ELR (cell line): Measurements from ENCODE around the gene DDX39A.

ENCODE experiments used
- DNase-seq: peaks from one replicate; pipeline ENCODE4 v3.0.0-alpha.2; 2015; ENCODE audit warnings: low read depth

Gene DDX39A

DNA sequence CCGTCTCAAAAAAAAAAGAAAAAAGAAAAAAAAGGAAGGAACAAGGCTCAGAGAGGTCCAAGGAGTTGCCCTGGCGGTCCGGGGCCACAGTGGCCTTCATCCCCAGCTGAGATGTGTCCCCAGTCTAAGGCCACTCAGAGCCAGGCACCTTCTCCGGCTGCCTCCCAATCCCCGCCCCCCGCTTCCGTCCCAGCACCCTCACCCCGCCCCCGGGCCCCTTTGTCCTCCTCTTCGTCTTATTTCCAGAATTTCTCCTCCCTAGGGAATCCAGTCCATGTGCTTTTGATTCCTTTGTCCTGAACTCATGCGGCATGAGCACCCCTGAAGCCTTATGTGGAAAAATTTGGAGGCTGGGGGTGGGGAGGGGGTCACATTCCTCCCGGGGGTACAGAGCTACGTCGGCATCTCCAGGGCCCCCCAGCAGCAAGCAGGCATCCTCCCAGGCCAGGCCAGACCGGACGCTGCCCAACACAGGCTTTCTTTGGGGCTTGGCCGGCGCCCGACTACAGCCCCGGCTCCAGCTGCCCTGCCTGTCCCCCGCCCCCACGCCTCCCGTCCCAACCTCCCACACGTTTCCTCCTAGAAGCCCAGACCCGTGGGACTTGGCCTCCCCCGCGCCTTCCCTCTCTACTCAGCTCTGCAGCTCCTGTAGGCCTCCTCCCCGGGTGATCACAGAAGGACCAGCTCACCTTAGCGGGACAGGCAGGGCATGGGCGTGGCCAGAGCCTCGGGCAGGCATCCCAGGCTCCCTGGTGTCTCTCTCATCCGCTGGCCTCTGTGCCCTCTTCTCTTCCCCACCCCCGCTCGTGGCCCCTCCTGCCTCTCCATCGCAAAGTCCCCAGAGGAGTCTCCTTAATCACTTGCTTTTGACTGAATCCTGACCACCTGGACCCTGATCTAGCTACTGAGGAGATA lies 55.7 kb downstream of the DDX39A start:
- peak; percentile 56 for DNase-seq

DNA sequence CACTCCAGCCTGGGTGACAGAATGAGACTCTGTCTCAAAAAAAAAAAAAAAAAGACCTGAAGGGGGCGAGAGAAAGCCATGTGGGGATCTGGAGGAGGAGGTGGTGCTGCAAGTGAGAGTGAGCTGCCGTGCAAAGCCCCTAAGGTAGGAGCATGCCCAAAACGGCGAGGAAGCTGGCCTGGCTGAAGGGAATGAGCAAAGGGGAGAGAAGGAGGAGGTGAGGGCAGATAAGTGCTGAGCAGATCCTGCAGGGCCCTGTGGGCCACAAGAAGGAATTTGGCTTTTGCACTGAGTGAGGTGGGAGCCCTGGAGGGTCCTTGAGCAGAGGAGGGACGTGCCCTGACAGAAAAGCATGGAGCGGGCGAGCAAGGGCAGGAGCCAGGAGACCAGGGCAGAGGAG lies 57.3 kb downstream of the DDX39A start:
- DNase-seq: peak; percentile 46
